ENCODE results near the gene FUT8.

- TF ChIP-seq ZNF274 (IDR thresholded peaks at IDR 0.05; ENCODE audit: low read depth, low read length) (no peak), YY1 (IDR thresholded peaks at IDR 0.05; ENCODE audit: insufficient read depth, insufficient read length) (no peak)
These were observed 9.3 kb upstream of the FUT8 start for GRCh38 chr14:65403231-65403630.
